H1 (cell line): ENCODE data around the gene CDC42EP4. TPM values are rescaled to one million over a fixed set of nuclear protein-coding genes. Genes with fewer than 3 reads are reported as not detected.
"Not testable (repeated sequence)": the region's sequence is repeated elsewhere in the genome, so short reads cannot be mapped to it uniquely, and the experiment has no call there.

Experiments used
- CTCF ChIA-PET: fragments of 300-600 bp; sonication (Branson Sonifier 250); formaldehyde crosslinking; loops from one replicate; lab custom pipeline; 2021; ENCODE audit not compliant: partially characterized antibody; lab: Charles Lee
- POLR2A ChIA-PET: fragments of 300-600 bp; sonication (Branson Sonifier 250); formaldehyde crosslinking; loops from one replicate; lab custom pipeline; 2021; ENCODE audit warnings: inconsistent platforms; ENCODE audit not compliant: partially characterized antibody; lab: Charles Lee
- DNase-seq, 2 experiments: peaks; one replicate each; pipeline versions ENCODE4 v3.0.0 to v3.0.0-alpha.2; 2010 to 2022; ENCODE audit warnings: low spot score in 2 of 2, low read depth in 1 of 2, mixed read lengths in 1 of 2
- FAIRE-seq: peaks from 2 replicates; lab custom pipeline; 2011; peaks lifted over from hg19 to GRCh38; lab: Jason Lieb, UNC
- H2AFZ ChIP-seq: 2 replicates; pipeline ENCODE4 v1.8.1; 2012; ENCODE audit warnings: low read length, inconsistent platforms
- H2AK5ac ChIP-seq: 2 replicates; pipeline ENCODE4 v1.6.1; 2013; ENCODE audit warnings: low read depth, low read length
- H2BK120ac ChIP-seq: replicated peaks from 2 replicates; pipeline ENCODE3; 2013; ENCODE audit warnings: low read depth, low read length, inconsistent platforms
- H2BK12ac ChIP-seq: 2 replicates; pipeline ENCODE4 v1.6.1; 2013; ENCODE audit warnings: low read depth, low read length
- H2BK15ac ChIP-seq: 2 replicates; pipeline ENCODE4 v1.6.1; 2013; ENCODE audit warnings: low read length
- H2BK20ac ChIP-seq: 2 replicates; pipeline ENCODE4 v1.6.1; 2013; ENCODE audit warnings: low read length
- H2BK5ac ChIP-seq: 2 replicates; pipeline ENCODE4 v1.6.1; 2013; ENCODE audit warnings: low read depth, low read length
- H3K14ac ChIP-seq: 2 replicates; pipeline ENCODE4 v1.6.1; 2013; ENCODE audit warnings: inconsistent platforms; ENCODE audit not compliant: insufficient read length
- H3K18ac ChIP-seq: 2 replicates; pipeline ENCODE4 v1.6.1; 2013; ENCODE audit warnings: low read length; ENCODE audit errors: extremely low read depth
- H3K23ac ChIP-seq: 2 replicates; pipeline ENCODE4 v1.6.1; 2013; ENCODE audit warnings: inconsistent platforms; ENCODE audit not compliant: insufficient read length
- H3K23me2 ChIP-seq: 2 replicates; pipeline ENCODE4 v1.6.1; 2013; ENCODE audit warnings: low read depth, low read length
- H3K27ac ChIP-seq: 2 replicates; pipeline ENCODE4 v1.6.1; 2011; ENCODE audit warnings: low read depth, low read length, inconsistent platforms
- H3K27me3 ChIP-seq, 4 experiments: replicated peaks in 1 of 4; 1 replicate in 1 of 4; 2 replicates in 3 of 4; pipeline versions ENCODE4 v1.6.1 to v1.8.1; 2011 to 2013; ENCODE audit warnings: low read length in 3 of 4, mild to moderate bottlenecking in 3 of 4, inconsistent platforms in 2 of 4, mixed read lengths in 2 of 4, moderate library complexity in 1 of 4; ENCODE audit not compliant: control insufficient read depth in 3 of 4, insufficient read depth in 3 of 4; ENCODE audit errors: extremely low read depth in 1 of 4
- H3K36me3 ChIP-seq, 4 experiments: 2 replicates each; pipeline versions ENCODE4 v1.6.1 to v1.8.1; 2011 to 2013; ENCODE audit warnings: mild to moderate bottlenecking in 4 of 4, low read length in 3 of 4, moderate library complexity in 2 of 4, control low read depth in 1 of 4, inconsistent platforms in 1 of 4; ENCODE audit not compliant: insufficient read depth in 4 of 4, control insufficient read depth in 2 of 4
- H3K4ac ChIP-seq: replicated peaks from 2 replicates; pipeline ENCODE3; 2013; ENCODE audit warnings: low read length, low read depth, mixed read lengths, inconsistent platforms; ENCODE audit not compliant: insufficient read length
- H3K4me1 ChIP-seq, 4 experiments: replicated peaks in 1 of 4; 1 replicate in 1 of 4; 2 replicates in 3 of 4; pipeline versions ENCODE4 v1.6.1 to v1.8.1; 2011 to 2013; ENCODE audit warnings: low read length in 3 of 4, inconsistent platforms in 2 of 4, mixed read lengths in 1 of 4; ENCODE audit not compliant: insufficient read depth in 4 of 4, control insufficient read depth in 3 of 4
- H3K4me2 ChIP-seq, 2 experiments: 2 replicates each; pipeline versions ENCODE4 v1.6.1 to v1.8.1; 2011 to 2013; ENCODE audit warnings: low read depth in 2 of 2, low read length in 2 of 2, control low read depth in 1 of 2, inconsistent platforms in 1 of 2, mild to moderate bottlenecking in 1 of 2; ENCODE audit not compliant: insufficient read depth in 1 of 2
- H3K4me3 ChIP-seq, 4 experiments: fragments of 200-600, 300-600 bp in 1 of 4; sonication (generic), shearing (Covaris generic), sonication (Bioruptor Twin) in 1 of 4; 2 replicates each; pipeline versions ENCODE4 v1.5.1 to v1.8.1; 2011 to 2016; ENCODE audit warnings: low read length in 4 of 4, low read depth in 3 of 4, control low read depth in 2 of 4, inconsistent platforms in 2 of 4, mild to moderate bottlenecking in 2 of 4, mixed read lengths in 1 of 4, moderate library complexity in 1 of 4; ENCODE audit not compliant: insufficient read depth in 2 of 4; ENCODE audit errors: extremely low read depth in 1 of 4
- H3K56ac ChIP-seq: replicated peaks from 2 replicates; pipeline ENCODE3; 2013; ENCODE audit warnings: low read depth, mild to moderate bottlenecking, mixed read lengths, low read length, inconsistent platforms; ENCODE audit not compliant: insufficient read length
- H3K79me1 ChIP-seq: 2 replicates; pipeline ENCODE4 v1.6.1; 2013; ENCODE audit warnings: low read depth, low read length, control low read depth
- H3K79me2 ChIP-seq, 2 experiments: 2 replicates each; pipeline versions ENCODE4 v1.6.1 to v1.8.1; 2012 to 2013; ENCODE audit warnings: low read length in 2 of 2, mild to moderate bottlenecking in 2 of 2, inconsistent platforms in 1 of 2; ENCODE audit not compliant: insufficient read depth in 2 of 2, control insufficient read depth in 1 of 2
- H3K9ac ChIP-seq, 4 experiments: replicated peaks in 1 of 4; 1 replicate in 1 of 4; 2 replicates in 3 of 4; pipeline versions ENCODE4 v1.6.1 to v1.8.1; 2011 to 2013; ENCODE audit warnings: low read depth in 3 of 4, low read length in 3 of 4, control low read depth in 2 of 4, mild to moderate bottlenecking in 2 of 4, moderate library complexity in 2 of 4, inconsistent platforms in 1 of 4; ENCODE audit errors: extremely low read depth in 1 of 4
- H3K9me3 ChIP-seq, 2 experiments: 2 replicates each; pipeline versions ENCODE4 v1.6.1 to v1.8.1; 2012 to 2013; ENCODE audit warnings: mild to moderate bottlenecking in 2 of 2, moderate library complexity in 2 of 2, control low read depth in 1 of 2, inconsistent platforms in 1 of 2, low read depth in 1 of 2, low read length in 1 of 2, mixed read lengths in 1 of 2; ENCODE audit not compliant: insufficient read depth in 2 of 2
- H4K20me1 ChIP-seq, 2 experiments: replicated peaks in 1 of 2; 2 replicates each; pipeline versions ENCODE3 to v1.8.1; 2011 to 2013; ENCODE audit warnings: inconsistent platforms in 2 of 2, low read length in 2 of 2, mild to moderate bottlenecking in 1 of 2; ENCODE audit not compliant: insufficient read depth in 2 of 2, control insufficient read depth in 1 of 2
- H4K5ac ChIP-seq: 2 replicates; pipeline ENCODE4 v1.6.1; 2013; ENCODE audit warnings: low read length, low read depth, mixed read lengths, inconsistent platforms; ENCODE audit not compliant: insufficient read length
- H4K8ac ChIP-seq: 2 replicates; pipeline ENCODE4 v1.8.0; 2013; ENCODE audit warnings: mild to moderate bottlenecking, moderate library complexity, low read length, inconsistent platforms; ENCODE audit not compliant: insufficient read depth; ENCODE audit errors: extremely low read depth
- H4K91ac ChIP-seq: replicated peaks from 2 replicates; pipeline ENCODE3; 2013; ENCODE audit warnings: low read length, mixed read lengths, inconsistent platforms; ENCODE audit not compliant: insufficient read length
- NANOG ChIP-seq: IDR thresholded peaks from 2 replicates; pipeline ENCODE4 v1.6.1; 2011; ENCODE audit warnings: low read length, low read depth, mild to moderate bottlenecking, inconsistent platforms; ENCODE audit not compliant: insufficient read depth, poor library complexity, severe bottlenecking
- WGBS, 2 experiments: shearing (Covaris generic) in 1 of 2; methylation state at CpG; one replicate each; pipeline versions ENCODE4 v1.1.6 to v1.1.7; 2013 to 2015; ENCODE audit warnings: low lambda C conversion rate in 2 of 2, mixed read lengths in 2 of 2, inconsistent platforms in 1 of 2, low coverage in 1 of 2, missing lambda C conversion rate in 1 of 2; ENCODE audit not compliant: insufficient replicate concordance in 2 of 2, insufficient coverage in 1 of 2, insufficient read length in 1 of 2; ENCODE audit errors: extremely low coverage in 1 of 2, missing lambda C conversion rate in 1 of 2; 5-methylcytosine and 5-hydroxymethylcytosine counted together
- polyA plus RNA-seq, 7 experiments: library from polyadenylated mRNA; depleted of rRNA in 3 of 7; stranded (reverse) in 5 of 7; unstranded in 2 of 7; fragments of >200 nt in 5 of 7; fragments of 200-250 nt in 2 of 7; gene quantifications; 1 replicate in 5 of 7; 2 replicates in 1 of 7; 4 replicates in 1 of 7; pipeline versions ENCODE4 v1.2.1 to v1.2.3, GENCODE V29; 2011 to 2013; ENCODE audit warnings: missing spikeins in 2 of 7, mixed read lengths in 2 of 7
- total RNA-seq: library from RNA; stranded (reverse); fragmentation: NEBNext Ultra II Directional; extraction: Animal tissue kit (Norgen Biotek cat#: 25700); gene quantifications from 2 replicates; pipeline ENCODE4 v1.2.1, GENCODE V29; 2021

Gene CDC42EP4
- total and polyA plus RNA-seq, 2 of the 8 experiments (the other 6 are each of a cell fraction or from before 2014, with no cell fraction given): 8.8 to 12.6 TPM

- H2BK20ac ChIP-seq, H3K4ac ChIP-seq, H2BK120ac ChIP-seq, H2BK12ac ChIP-seq, H4K5ac ChIP-seq, H3K9ac ChIP-seq, H3K56ac ChIP-seq, H3K9me3 ChIP-seq, DNase-seq, H4K91ac ChIP-seq, H3K36me3 ChIP-seq, FAIRE-seq, H2BK5ac ChIP-seq, H4K20me1 ChIP-seq, H3K23ac ChIP-seq, H2AK5ac ChIP-seq, H4K8ac ChIP-seq, H3K27ac ChIP-seq, H2AFZ ChIP-seq, H3K79me1 ChIP-seq, H2BK15ac ChIP-seq, H3K14ac ChIP-seq: not testable (repeated sequence)
- WGBS, 2 experiments: 55% methylated on average over 11 of the region's 11 CpGs; no CpG with 5 or more reads in 1 of the 2 experiments
- H3K79me2 ChIP-seq: peaks cover 0 to 11% of the 10 kb centered on the region in 2 experiments; a peak in 1 of 4 replicates
- peak; percentile 36 for TF ChIP-seq NANOG
- H3K18ac ChIP-seq: peak overlapping the region; percentile 5; the same call in 1 of the 2 replicates
- peak overlapping the region; percentile 71 to 93; a peak in 3 of 4 replicates for H3K4me2 ChIP-seq
- H3K23me2 ChIP-seq: peaks cover 16% of the 10 kb centered on the region; the same call in 1 of the 2 replicates
- H3K27me3 ChIP-seq: peaks cover 0 to 10% (median 5%) of the 10 kb centered on the region in 4 experiments; a peak in 3 of 7 replicates
- peaks cover 2 to 27% (median 20%) of the 10 kb centered on the region in 4 experiments for H3K4me1 ChIP-seq
- peak overlapping the region in 1 of 4 experiments; percentile 86; a peak in 1 of 8 replicates for H3K4me3 ChIP-seq
- CTCF ChIA-PET: interaction anchor here (0.7 to 8.5 kb wide), 15 partner anchors 9 to 58 kb away, joined by 3 to 53 read pairs (median 6); partner anchors contain the start of gene CPSF4L
- POLR2A ChIA-PET: interaction anchor here (1.1 to 6.6 kb wide), 3 partner anchors 9 to 30 kb away, joined by 4 to 49 read pairs (median 6); no protein-coding TSS in a partner anchor
These were observed 1.1 kb upstream of the CDC42EP4 start for GRCh38 chr17:73312887-73313286.
